Kidney epithelial cell (primary cell): ENCODE data around the gene RUFY4. TPM values are rescaled to one million over a fixed set of nuclear protein-coding genes. Genes with fewer than 3 reads are reported as not detected.

ENCODE experiments used
- DNase-seq: peaks from one replicate; pipeline ENCODE4 v3.0.0-alpha.2; 2010; ENCODE audit warnings: low read depth
- H3K27me3 ChIP-seq: 2 replicates; pipeline ENCODE4 v1.6.0; 2011; ENCODE audit warnings: low read length; ENCODE audit not compliant: control insufficient read depth, insufficient read depth
- H3K36me3 ChIP-seq: 2 replicates; pipeline ENCODE4 v1.5.1; 2011; ENCODE audit warnings: low read length; ENCODE audit not compliant: control insufficient read depth, insufficient read depth
- H3K4me3 ChIP-seq: 2 replicates; pipeline ENCODE4 v1.5.1; 2011; ENCODE audit warnings: low read depth, mild to moderate bottlenecking, control low read depth, low read length
- total RNA-seq: library from RNA; depleted of rRNA; stranded (reverse); fragments of >200 nt; gene quantifications from 2 replicates; pipeline ENCODE4 v1.2.3, GENCODE V29; 2015
- TF ChIP-seq, protein P1 (sequence below): IDR thresholded peaks from 2 replicates; pipeline ENCODE4 v1.5.1; 2011; ENCODE audit warnings: mild to moderate bottlenecking, moderate library complexity, low read length, control low read depth, inconsistent platforms; ENCODE audit not compliant: insufficient read depth, poor library complexity, severe bottlenecking

RUFY4 gene
- total RNA-seq, 1 donor from 2014 or later, result not detected

DNA sequence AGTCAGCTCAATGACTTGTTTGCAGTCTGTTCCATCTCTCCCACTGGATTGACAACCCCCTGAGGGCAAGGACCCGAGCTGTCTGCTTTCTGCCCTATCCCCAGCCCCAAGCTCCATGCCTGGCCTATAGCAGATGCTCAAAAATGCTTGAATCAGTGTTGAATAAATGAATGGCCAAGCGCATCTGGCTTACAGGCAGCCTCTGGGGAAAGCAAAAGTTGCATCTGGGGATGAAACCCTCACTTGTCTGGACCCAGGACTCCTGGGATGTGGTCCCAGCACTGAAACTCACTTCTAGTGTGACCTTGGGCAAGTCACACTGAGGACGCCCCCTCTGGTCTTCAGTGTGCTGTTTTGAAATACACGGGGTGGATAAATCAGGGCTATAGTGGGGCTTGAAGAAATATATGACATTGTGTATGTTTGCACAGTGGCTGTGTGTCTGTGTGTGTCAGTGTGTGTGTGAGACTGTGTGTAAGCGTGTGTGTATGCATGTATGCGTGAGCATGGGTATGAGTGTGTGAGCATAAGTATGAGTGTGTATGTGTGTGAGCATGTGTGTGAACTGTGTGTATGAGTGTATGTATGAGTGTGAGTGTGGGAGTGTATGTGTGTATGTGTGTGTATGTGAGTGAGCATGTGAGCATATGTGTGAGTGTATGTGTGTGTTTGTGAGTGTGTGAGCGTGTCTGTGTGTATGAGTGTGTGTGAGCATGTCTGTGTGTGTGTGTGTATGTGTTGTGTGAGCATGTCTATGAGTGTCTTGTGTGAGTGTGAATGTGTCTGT, 38.5 kb upstream of the RUFY4 start:
- H3K4me3 ChIP-seq, result no peak overlapping the region
- no peaks in the 10 kb centered on the region for H3K36me3 ChIP-seq
- TF ChIP-seq, protein P1, sequence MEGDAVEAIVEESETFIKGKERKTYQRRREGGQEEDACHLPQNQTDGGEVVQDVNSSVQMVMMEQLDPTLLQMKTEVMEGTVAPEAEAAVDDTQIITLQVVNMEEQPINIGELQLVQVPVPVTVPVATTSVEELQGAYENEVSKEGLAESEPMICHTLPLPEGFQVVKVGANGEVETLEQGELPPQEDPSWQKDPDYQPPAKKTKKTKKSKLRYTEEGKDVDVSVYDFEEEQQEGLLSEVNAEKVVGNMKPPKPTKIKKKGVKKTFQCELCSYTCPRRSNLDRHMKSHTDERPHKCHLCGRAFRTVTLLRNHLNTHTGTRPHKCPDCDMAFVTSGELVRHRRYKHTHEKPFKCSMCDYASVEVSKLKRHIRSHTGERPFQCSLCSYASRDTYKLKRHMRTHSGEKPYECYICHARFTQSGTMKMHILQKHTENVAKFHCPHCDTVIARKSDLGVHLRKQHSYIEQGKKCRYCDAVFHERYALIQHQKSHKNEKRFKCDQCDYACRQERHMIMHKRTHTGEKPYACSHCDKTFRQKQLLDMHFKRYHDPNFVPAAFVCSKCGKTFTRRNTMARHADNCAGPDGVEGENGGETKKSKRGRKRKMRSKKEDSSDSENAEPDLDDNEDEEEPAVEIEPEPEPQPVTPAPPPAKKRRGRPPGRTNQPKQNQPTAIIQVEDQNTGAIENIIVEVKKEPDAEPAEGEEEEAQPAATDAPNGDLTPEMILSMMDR, result no peak
- H3K27me3 ChIP-seq, result peaks cover 36% of the 10 kb centered on the region
- no peak for DNase-seq

DNA sequence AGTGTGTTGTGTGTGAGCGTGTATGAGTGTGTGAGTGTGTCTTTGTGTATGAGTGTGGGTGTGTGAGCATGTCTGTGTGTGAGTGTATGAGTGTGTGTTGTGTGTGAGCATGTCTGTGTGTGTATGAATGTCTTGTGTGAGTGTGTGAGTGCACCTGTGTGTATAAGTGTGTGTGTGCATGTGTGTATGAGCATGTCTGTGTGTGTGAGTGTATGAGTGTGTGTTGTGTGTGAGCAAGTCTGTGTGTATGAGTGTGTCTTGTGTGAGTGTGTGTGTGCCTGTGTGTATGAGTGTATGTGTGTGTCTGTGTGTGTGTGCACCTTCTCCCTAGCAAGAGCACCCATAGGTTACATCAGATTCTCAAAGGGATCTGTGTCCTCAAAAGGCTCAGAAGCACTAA, 37.8 kb upstream of the RUFY4 start:
- Histone ChIP-seq H3K4me3 (no peak overlapping the region), H3K36me3 (no peaks in the 10 kb centered on the region), H3K27me3 (peaks cover 39% of the 10 kb centered on the region)
- TF ChIP-seq, protein P1, result no peak
- DNase-seq, result no peak

DNA sequence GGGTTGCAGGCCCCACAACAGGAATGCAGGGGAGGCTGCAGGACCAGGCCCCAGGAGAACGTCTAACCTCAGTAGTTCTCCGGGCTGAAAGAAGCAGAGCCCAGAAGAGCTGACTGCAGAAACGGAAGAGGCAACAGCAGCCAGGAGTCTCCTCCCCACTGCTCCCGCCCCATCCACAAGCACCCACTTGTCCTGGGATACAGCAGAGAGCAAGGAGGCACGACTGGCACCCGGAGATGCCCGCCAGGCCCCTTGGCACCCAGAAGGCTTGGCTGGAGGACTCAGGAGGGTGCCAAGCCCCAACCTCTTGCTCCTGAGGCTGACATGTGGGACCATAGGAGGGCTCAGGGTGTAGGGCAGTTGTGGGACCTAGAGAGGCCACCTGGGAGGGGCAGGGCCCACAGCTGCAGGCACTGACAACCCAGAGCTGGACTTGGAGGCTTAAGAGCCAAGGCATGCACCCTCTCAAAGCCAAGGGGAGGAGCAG, 37.2 kb upstream of the RUFY4 start:
- H3K4me3 ChIP-seq, result no peak overlapping the region
- TF ChIP-seq, protein P1, result no peak
- DNase-seq, result no peak
- no peaks in the 10 kb centered on the region for H3K36me3 ChIP-seq
- peaks cover 36% of the 10 kb centered on the region for H3K27me3 ChIP-seq

DNA sequence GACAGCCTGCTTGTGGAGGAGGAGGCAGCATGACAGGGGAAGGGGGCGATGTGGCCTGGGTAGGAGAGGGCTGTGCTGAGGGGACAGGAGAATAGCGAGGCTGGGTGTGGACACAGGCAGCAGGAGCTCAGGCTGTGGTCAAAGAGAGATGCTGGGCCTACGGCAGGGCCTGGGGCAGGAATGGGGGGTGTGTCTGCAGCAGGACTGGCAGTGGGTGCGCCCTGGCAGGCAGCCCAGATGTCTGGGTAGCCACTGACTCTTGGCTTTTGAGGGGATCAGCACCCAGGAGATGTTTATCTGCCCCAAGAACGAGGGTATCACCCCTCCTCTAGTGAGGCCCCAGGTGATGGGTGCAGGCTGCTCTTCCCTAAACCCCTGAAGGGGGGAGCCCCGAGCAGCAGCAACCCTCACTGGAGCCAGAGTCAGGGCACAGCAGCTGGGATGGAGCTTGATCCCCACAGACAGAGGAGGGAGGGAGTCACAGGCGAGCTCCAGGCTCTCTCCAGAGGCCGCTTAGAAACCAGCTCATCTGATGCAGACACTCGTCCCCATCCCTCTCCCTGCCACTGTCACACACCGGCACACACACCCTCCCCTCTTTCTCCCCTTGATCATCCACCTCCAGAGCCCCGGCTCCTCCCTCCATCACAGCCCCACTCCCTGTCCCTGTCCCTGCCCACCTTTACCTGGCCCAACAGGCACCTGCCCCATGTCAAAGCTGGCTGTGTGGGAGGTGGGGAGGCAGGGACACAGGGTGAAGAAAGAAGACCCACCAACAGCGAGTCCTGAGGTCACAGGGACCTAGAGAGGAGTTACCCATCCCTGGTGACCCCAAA, 36.5 kb upstream of the RUFY4 start:
- TF ChIP-seq, protein P1, result no peak
- no peaks in the 10 kb centered on the region for H3K36me3 ChIP-seq
- peaks cover 36% of the 10 kb centered on the region for H3K27me3 ChIP-seq
- DNase-seq, result no peak
- H3K4me3 ChIP-seq, result no peak overlapping the region

DNA sequence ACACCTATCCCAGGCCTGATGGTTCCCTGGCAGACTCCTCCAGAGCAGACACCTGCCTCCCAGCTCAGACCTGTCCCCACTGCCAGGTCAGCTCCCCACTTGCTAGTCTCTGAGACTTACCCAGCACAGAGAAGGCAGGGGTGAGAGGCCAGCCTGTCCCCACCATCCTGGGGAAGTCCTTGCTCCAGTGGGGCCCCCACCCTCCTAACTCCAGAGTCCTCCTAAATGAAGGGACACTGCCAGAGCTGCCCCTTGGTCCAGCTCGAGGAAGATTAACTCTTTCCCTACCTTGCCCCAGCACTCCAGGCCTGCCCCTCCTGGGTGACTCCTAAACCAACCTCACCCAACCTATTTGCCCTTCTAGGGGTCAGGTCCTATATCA, 35.9 kb upstream of the RUFY4 start:
- DNase-seq, result no peak
- H3K4me3 ChIP-seq, result no peak overlapping the region
- no peaks in the 10 kb centered on the region for H3K36me3 ChIP-seq
- TF ChIP-seq, protein P1, result no peak
- peaks cover 36% of the 10 kb centered on the region for H3K27me3 ChIP-seq
